GDM1 (cell line): ENCODE measurements around the gene TMEM218.
"Not testable (repeated sequence)": the region's sequence is repeated elsewhere in the genome, so short reads cannot be mapped to it uniquely, and the experiment has no call there.

Experiments
- DNase-seq: peaks from one replicate; lab custom pipeline; 2025; lab: John Stamatoyannopoulos, UW

Gene TMEM218

GRCh38 chr11:125075242-125075625 lies 36.2 kb downstream of the TMEM218 start:
- no peak for DNase-seq

DNA sequence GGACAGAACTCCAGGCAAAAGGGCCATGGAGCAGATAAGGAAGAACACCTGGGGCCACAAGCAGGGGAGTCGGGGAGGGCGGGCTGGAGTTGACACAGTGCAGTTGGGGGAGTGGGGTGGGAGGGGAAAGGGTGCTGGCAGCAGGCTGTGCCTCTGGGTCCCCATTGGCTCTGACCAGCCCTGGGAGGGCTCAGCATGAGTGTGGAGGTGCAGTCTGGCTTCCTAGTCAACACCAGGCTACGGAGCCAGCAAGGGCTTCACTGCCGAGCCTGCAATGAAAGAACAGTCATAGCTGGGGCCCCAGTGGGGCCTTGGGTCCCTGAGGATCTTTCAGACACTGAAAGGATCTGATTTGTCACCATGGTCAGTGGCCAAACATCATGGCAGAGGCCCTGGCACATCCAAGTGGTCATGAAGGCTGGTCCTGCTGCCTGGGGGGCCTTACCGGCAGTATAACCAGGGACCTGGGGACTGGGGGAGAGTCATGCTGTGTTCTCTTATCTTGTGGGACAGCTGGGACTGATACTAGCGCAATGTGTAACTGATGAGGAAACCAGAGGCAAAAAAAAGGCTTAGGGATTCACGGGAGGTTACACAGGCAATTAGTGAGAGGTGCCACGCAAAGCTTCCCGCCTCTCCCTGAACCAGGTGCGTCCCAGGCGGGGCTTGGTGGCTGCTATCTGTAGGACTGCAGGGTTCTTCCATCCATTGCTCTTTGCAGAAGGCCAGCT lies 36.8 kb downstream of the TMEM218 start:
- no peak for DNase-seq

GRCh38 chr11:125073616-125074483 lies 37.6 kb downstream of the TMEM218 start:
- no peak for DNase-seq

DNA sequence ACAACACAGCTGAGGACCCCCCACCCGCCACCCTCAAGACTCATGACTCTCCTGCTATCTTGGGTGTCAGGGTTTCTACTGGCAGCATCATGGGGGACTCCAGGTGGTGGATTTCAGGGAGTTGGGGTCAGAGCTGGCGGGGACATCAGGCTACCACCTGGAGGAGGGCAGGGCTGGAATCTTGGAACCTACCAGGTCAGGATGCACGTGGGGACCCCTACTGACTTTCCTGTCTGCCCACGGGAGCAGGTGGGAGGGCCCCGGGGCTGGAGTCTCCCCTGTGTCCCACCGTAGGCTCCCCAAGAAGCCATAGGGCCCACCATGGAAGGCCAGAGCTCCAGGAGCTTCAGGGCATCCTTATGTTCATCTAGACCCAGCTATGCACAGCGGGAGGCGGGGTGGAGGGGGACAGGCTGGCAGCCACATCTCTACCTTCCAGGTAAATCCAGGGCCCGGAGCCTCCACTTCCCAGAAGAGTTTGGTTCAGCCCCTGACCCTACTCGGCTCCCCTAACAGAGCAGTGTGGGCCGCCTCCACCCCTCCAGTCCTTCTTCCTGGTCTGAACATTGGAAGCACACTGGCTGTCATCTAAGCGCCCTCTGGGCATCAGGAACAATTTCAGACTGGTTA lies 38.4 kb downstream of the TMEM218 start:
- DNase-seq = no peak

- DNase-seq = no peak
These were observed 39.0 kb downstream of the TMEM218 start for GRCh38 chr11:125072218-125072960.

DNA sequence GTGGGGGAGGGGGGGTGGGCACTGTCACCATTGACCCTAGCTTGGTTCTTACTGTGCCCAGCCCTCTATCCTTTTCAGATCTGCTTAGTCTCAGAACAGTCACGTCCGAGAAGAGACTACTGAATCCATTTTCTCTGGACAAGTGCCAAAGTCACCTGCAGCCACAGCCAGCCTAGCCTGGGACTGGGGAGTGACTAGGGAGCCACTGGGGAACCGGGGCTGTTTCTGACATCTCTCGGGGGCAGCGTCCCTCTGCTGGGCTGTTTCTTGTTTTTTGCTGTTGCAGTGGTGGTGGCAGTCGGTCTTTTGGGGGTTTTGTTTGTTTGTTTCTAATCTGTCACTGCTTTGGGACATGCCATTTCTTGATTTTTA lies 39.6 kb downstream of the TMEM218 start:
- DNase-seq = no peak

- no peak for DNase-seq
These were observed 40.0 kb downstream of the TMEM218 start for GRCh38 chr11:125071435-125071834.

DNA sequence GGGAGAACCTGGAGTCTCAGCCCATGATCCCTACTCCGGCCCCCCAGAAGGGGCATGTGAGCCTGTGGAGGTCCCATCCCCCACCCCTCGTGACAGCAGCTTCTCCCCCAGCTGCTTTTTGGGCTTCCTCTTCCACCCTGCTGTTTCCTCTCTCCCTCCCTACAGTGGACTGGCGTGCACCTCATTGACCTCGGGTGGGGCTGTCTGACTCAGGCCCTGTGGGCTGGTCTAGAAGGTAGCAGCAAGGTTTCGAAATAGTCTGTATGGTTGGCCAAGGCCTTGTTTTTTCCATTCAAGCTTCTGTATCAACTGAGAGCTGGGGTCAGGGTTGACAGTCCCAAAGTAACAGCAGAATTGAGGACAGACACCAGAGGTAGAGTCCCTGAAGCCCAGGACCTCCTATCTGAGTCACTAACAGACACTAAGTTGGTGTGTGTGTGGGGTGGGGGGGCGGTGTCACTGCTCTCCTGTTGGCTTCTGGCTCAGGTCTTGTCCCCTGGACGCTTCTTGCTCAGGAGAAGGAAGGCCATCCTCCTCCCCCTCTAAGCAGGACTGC lies 40.6 kb downstream of the TMEM218 start:
- peak; percentile 82 for DNase-seq

DNA sequence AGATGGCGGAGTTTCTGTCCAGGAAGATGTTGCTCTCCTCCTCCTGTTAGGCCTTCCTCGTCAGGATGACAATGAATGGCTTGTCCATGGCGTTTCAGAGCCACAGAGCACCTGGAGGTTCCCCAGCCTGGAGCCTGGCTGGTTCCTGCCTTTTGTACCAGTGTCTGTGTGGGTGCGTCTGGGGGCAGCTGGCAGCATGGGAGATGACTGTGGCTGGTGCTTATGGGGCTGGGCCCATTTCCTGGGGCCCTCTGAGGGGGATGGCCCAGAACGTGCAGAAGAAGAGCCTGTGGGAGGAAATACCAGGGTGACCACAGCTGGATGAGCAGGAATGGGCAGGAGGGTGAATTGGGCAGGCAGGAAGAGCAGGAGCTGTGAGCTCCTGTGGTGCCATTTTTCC lies 41.6 kb downstream of the TMEM218 start:
- DNase-seq = no peak

GRCh38 chr11:125069008-125069407 lies 42.4 kb downstream of the TMEM218 start:
- DNase-seq = no peak

DNA sequence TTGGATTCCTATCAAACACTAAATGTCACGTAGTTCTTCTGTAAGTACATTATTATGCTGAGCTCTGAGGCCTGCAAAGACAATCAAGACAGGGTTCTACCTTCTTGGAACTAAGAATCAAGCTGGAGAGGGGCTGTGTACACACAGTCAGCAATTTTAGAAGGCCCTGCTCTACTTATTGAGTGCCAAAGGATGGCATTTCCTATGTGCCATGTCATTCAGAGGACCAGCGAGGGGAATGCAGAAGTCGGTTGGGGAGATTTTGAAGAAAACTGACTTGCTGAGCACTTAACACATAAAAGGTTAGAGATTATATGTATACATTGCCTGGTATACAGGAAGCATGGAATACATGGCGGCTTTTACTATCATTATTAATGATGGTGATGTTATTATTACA lies 43.1 kb downstream of the TMEM218 start:
- DNase-seq = no peak

DNA sequence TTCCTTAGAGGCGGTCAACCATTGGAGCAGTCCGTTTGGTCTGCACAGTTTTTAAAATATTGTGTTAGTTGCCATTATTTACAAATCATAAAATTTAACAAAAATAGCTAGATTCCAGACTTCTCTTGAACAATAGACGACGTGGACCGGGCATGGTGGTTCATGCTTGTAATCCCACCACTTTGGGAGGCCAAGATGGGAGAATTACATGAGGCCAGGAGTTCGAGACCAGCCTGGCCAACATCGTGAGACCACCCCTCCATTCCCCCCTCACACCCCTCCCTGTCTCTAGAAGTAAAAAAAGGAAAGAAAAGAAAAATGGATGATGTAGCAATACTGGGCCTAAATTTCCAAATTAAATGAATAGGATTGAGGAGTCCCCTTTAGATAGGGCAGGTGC lies 47.4 kb downstream of the TMEM218 start:
- no peak for DNase-seq

GRCh38 chr11:125063429-125064043 lies 47.9 kb downstream of the TMEM218 start:
- no peak for DNase-seq

DNA sequence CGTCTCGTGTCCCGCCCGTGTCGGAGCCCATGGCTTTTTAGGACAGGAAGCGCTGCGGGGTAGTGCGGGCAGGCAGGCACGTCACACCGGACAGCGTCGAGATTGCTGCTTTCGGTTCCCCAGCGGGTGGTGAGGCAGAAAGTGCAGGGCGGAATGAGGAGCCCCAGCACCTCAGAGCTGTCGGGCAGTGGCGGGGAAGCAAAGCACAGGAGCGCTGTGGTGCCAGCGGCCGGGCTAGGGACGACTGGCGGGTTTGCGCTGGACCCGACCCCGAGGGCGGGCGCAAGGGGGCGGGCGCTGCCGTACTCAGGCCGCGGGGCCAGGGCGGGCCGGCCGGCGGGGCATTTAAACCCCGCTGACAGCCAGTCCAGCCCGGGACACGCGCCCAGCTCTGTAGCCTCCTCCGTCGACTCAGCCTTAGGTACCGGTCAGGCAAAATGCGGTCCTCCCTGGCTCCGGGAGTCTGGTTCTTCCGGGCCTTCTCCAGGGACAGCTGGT lies 48.4 kb downstream of the TMEM218 start, which contains the start of gene SLC37A2:
Gene SLC37A2 (plus strand): TSS at position 375 of the 498 bp plus-strand sequence. CDS start 63 bp downstream, at position 438.
- no peak for DNase-seq

GRCh38 chr11:125062218-125062930 lies 49.1 kb downstream of the TMEM218 start:
- DNase-seq = no peak

DNA sequence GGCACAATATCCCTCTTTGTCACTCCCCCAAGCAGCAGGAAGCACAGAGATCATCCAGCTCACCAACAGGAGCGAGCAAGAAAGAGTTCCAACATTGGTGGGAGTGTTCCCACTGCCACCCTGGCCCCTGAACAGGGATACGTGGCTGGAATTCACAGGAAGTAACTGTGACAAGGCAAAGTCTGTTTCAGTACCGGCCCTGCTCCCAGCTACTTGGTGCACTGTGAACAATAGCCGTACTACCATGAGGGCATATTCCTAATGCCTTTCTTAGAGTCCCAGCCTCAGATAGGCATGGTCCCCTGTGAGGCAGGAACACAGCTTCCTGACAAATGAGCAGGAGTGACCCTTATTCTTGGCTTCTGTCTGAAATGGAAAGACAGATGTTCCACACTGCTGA lies 50.1 kb downstream of the TMEM218 start:
- no peak for DNase-seq

DNA sequence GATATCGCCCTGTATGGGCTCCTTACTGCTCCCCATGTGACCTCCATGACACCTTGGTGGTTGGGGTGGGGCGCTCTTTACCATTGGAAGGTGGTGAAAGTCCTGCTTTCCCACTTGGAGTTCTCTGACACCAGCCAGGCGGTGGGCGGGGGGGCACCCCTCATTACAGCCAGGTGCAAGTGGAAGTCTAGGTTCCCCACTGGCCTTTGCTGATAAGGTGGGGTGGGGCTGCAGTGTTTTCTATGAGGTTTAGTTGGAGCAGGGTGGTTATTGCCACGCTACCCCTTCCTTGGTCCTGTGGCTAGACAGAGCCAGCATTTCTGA lies 53.8 kb downstream of the TMEM218 start:
- DNase-seq = no peak

GRCh38 chr11:125056931-125057692 lies 54.3 kb downstream of the TMEM218 start:
- no peak for DNase-seq

- not testable (repeated sequence) for DNase-seq
These were observed 55.3 kb downstream of the TMEM218 start for GRCh38 chr11:125056111-125056510.
